K562 (cell line): ENCODE results near the gene CELSR1. TPM values are rescaled to one million over a fixed set of nuclear protein-coding genes. Genes with fewer than 3 reads are reported as not detected.

Experiments
- ATAC-seq: fragments of 200-7000 bp; cut with Tn5 transposase; 3 replicates; pipeline ENCODE4 v1.9.1; 2020; ENCODE audit warnings: moderate library complexity
- BruUV-seq: library from RNA; stranded (reverse); fragments of 400-500 nt; replicated peaks from 2 replicates; lab custom pipeline; 2021; lab: Mats Ljungman, UMichigan
- CTCF ChIA-PET: fragments of 300-600 bp; formaldehyde crosslinking; extraction: SDS; loops from one replicate; lab custom pipeline; 2021; ENCODE audit warnings: low intra/inter-chr PET ratio; lab: Yijun Ruan, JAX
- POLR2A ChIA-PET: fragments of 300-600, 350-650 bp; sonication (Branson Sonifier 250); formaldehyde crosslinking; extraction: SDS; loops from one replicate; lab custom pipeline; 2021; ENCODE audit warnings: antibody characterized with exemption, inconsistent platforms; lab: Yijun Ruan, JAX
- DNase-seq, 4 experiments: peaks; one replicate each; pipeline versions ENCODE4 v3.0.0 to v3.0.0-alpha.2; 2011 to 2018; ENCODE audit warnings: low spot score in 3 of 4, mixed read lengths in 3 of 4; ENCODE audit errors: extremely low read depth in 1 of 4
- FAIRE-seq: peaks from 2 replicates; lab custom pipeline; 2011; peaks lifted over from hg19 to GRCh38; lab: Jason Lieb, UNC
- H2AFZ ChIP-seq: 2 replicates; pipeline ENCODE4 v1.6.0; 2011; ENCODE audit warnings: low read depth, low read length, control low read depth, inconsistent platforms
- H3K27ac ChIP-seq: fragments of 200-600 bp; 3 replicates; pipeline ENCODE4 v1.8.0; 2011; ENCODE audit warnings: low read depth, mild to moderate bottlenecking, control low read depth, inconsistent platforms, low read length, moderate library complexity, mixed read lengths; ENCODE audit errors: extremely low read depth
- H3K27me3 ChIP-seq, 2 experiments: fragments of 300-600 bp in 1 of 2; 2 replicates in 1 of 2; 3 replicates in 1 of 2; pipeline versions ENCODE4 v1.6.0 to v1.8.0; 2011; ENCODE audit warnings: inconsistent platforms in 2 of 2, low read length in 2 of 2, mild to moderate bottlenecking in 1 of 2, mixed read lengths in 1 of 2, moderate library complexity in 1 of 2; ENCODE audit not compliant: control insufficient read depth in 2 of 2, insufficient read depth in 2 of 2
- H3K36me3 ChIP-seq: fragments of 300-600 bp; 3 replicates; pipeline ENCODE4 v1.8.0; 2011; ENCODE audit warnings: mild to moderate bottlenecking, low read length, inconsistent platforms; ENCODE audit not compliant: control insufficient read depth, insufficient read depth
- H3K4me1 ChIP-seq, 2 experiments: fragments of 200-600 bp in 1 of 2; replicated peaks in 1 of 2; 2 replicates in 1 of 2; 3 replicates in 1 of 2; pipeline versions ENCODE4 v1.5.1 to v1.8.0; 2011; ENCODE audit warnings: inconsistent platforms in 2 of 2, low read length in 2 of 2, mild to moderate bottlenecking in 1 of 2, mixed read lengths in 1 of 2, moderate library complexity in 1 of 2; ENCODE audit not compliant: control insufficient read depth in 2 of 2, insufficient read depth in 2 of 2
- H3K4me2 ChIP-seq: 2 replicates; pipeline ENCODE4 v1.6.1; 2011; ENCODE audit warnings: low read length, control low read depth, inconsistent platforms, mixed read lengths; ENCODE audit not compliant: insufficient read depth
- H3K4me3 ChIP-seq: fragments of 200-600 bp; sonication (generic), shearing (Covaris generic); 2 replicates; pipeline ENCODE4 v1.5.1; 2016; ENCODE audit warnings: control low read depth, inconsistent platforms
- H3K79me2 ChIP-seq: fragments of 200-600 bp; 3 replicates; pipeline ENCODE4 v1.8.0; 2011; ENCODE audit warnings: low read length, inconsistent platforms; ENCODE audit not compliant: control insufficient read depth, insufficient read depth
- H3K9ac ChIP-seq, 2 experiments: 2 replicates each; pipeline versions ENCODE4 v1.6.0 to v1.6.1; 2011; ENCODE audit warnings: low read depth in 2 of 2, low read length in 2 of 2, control low read depth in 1 of 2, inconsistent platforms in 1 of 2, mild to moderate bottlenecking in 1 of 2, mixed read lengths in 1 of 2; ENCODE audit not compliant: insufficient read depth in 1 of 2
- H3K9me1 ChIP-seq: one replicate; pipeline ENCODE4 v1.6.0; 2011; ENCODE audit warnings: inconsistent platforms, mild to moderate bottlenecking, low read length, moderate library complexity; ENCODE audit not compliant: control insufficient read depth, insufficient read depth
- H3K9me3 ChIP-seq: replicated peaks from 2 replicates; pipeline ENCODE4 v1.5.1; 2011; ENCODE audit warnings: low read depth, low read length, inconsistent platforms; ENCODE audit not compliant: control insufficient read depth, insufficient read depth
- H4K20me1 ChIP-seq: replicated peaks from 2 replicates; pipeline ENCODE4 v1.6.1; 2011; ENCODE audit warnings: low read length, inconsistent platforms, mixed read lengths; ENCODE audit not compliant: control insufficient read depth, insufficient read depth
- DMBX1 ChIP-seq: fragments of 250-450 bp; sonication (Bioruptor Pico); IDR thresholded peaks from 2 replicates; pipeline ENCODE4 v1.8.0; 2022; ENCODE audit warnings: inconsistent platforms, mild to moderate bottlenecking, moderate library complexity, borderline replicate concordance
- THRAP3 ChIP-seq: fragments of 450-650 bp; IDR thresholded peaks from 2 replicates; pipeline ENCODE4 v1.6.1; 2016; ENCODE audit warnings: mild to moderate bottlenecking, inconsistent platforms, borderline replicate concordance
- WGBS: fragments of 100-300 bp; shearing (Covaris generic); methylation state at CpG from one replicate; pipeline ENCODE4 v1.1.6; 2016; ENCODE audit warnings: low coverage, mixed read lengths; ENCODE audit not compliant: insufficient coverage; ENCODE audit errors: missing lambda C conversion rate; 5-methylcytosine and 5-hydroxymethylcytosine counted together
- in situ Hi-C: fragments of 300-500 bp; cut with MboI; formaldehyde crosslinking; loops from 4 replicates; pipeline ENCODE4 v1.15.0; 2018; ENCODE audit warnings: inconsistent platforms, mixed read lengths
- intact Hi-C: fragments of 100-400 bp; cut with micrococcal nuclease; formaldehyde crosslinking; loops from 2 replicates; pipeline ENCODE4 v1.14.2; 2022
- polyA plus RNA-seq, 8 experiments: library from polyadenylated mRNA; depleted of rRNA in 4 of 8; stranded (reverse) in 5 of 8; unstranded in 3 of 8; fragments of >200 nt; fragmentation: Nextera tagmentation in 2 of 8; fragmentation: Illumina TruSeq in 1 of 8; extraction: Ambion mirVana in 2 of 8; extraction: Trizol in 1 of 8; gene quantifications; 2 replicates each; pipeline versions ENCODE4 v1.2.1 to v1.2.3, GENCODE V29; 2011 to 2014; ENCODE audit warnings: inconsistent platforms in 1 of 8, missing spikeins in 1 of 8
- total RNA-seq, 7 experiments: library from RNA; depleted of rRNA in 6 of 7; stranded (reverse); fragments of >200 nt in 6 of 7; fragmentation: Illumina TruSeq in 2 of 7; extraction: Trizol in 2 of 7; gene quantifications; 2 replicates each; pipeline versions ENCODE4 v1.2.1 to v1.2.3, GENCODE V29; 2011 to 2021; ENCODE audit warnings: low replicate concordance in 1 of 7
- TF ChIP-seq, protein P1 (sequence below), 3 experiments: IDR thresholded peaks in 2 of 3; conservative IDR thresholded peaks in 1 of 3; 2 replicates each; pipeline ENCODE4 v1.5.1; 2011 to 2012; ENCODE audit warnings: low read length in 3 of 3, mild to moderate bottlenecking in 3 of 3, control low read depth in 2 of 3, improper control_type of control experiment in 1 of 3, inconsistent platforms in 1 of 3, low read depth in 1 of 3, mixed read lengths in 1 of 3, moderate library complexity in 1 of 3; ENCODE audit not compliant: insufficient read depth in 2 of 3
- TF ChIP-seq, protein P2 (sequence below): fragments of 250-450 bp; sonication (Bioruptor Pico); IDR thresholded peaks from 2 replicates; pipeline ENCODE4 v1.9.0; 2021; ENCODE audit warnings: mild to moderate bottlenecking, inconsistent platforms
- TF ChIP-seq, protein P3 (sequence below): sonication (generic); formaldehyde crosslinking; IDR thresholded peaks from 2 replicates; pipeline ENCODE4 v1.9.0; 2022; ENCODE audit warnings: mild to moderate bottlenecking, missing genetic modification reagents
- TF ChIP-seq, protein P4 (sequence below): fragments of 450-650 bp; IDR thresholded peaks from 2 replicates; pipeline ENCODE4 v1.6.1; 2016; ENCODE audit warnings: borderline replicate concordance

The CELSR1 gene
- total and polyA plus RNA-seq, 9 of the 15 experiments (the other 6 are each of a cell fraction or from before 2014, with no cell fraction given), result under 0.01 to 0.09 TPM; not detected in 7

DNA sequence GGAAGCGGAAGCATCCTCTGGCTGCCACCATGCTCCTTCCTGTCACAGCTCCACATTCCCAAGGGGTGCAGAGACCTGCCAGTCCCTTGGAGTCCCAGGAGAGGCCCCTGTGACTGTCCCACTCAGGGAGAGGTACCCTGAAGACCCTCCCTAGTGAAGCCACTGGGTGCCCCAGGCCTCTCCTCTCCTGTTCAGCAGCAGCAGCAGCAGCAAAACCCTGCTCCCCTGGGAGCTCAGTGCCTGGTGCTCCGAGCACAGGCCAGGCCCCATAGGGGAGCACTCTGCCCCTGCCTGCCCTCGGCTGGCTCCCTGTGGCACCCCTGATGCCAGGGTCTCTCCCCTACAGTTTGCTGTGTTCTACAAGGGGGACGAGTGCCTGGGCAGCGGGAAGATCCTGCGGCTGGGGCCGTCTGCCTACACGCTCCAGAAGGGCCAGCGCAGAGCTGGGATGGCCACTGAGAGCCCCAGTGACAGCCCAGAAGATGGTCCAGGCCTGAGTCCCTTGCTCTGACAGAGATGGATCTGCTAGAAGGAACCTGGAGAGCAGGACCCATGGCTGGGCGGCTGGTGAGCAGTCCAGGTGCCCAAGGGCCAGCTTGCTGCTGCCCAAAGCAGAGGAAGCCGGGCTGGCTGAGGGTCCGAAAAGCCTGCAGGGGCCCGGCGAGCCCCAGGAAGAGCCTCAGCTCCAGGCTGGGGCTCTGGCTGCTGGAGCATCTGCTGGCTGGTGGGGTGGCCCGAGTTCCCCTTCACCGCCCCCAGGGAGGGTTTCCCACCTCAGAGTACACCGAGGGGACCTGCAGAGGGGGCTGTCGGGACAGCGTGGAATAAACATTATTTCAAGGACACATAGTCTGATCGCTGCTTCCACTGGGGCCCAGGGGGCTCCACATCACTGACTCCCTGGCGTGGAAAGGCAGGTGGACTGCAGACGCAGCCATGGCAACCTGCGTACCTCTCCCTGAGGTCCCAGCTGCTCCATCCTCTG is 180.6 kb downstream of the CELSR1 start:
- Histone ChIP-seq H3K9ac (no peak overlapping the region), H3K4me2 (no peak overlapping the region), H3K4me1 (peaks cover 0 to 3% of the 10 kb centered on the region in 2 experiments; a peak in 2 of 5 replicates), H3K4me3 (no peak overlapping the region), H3K27ac (no peak overlapping the region), H3K79me2 (no peaks in the 10 kb centered on the region), H4K20me1 (peaks cover 3% of the 10 kb centered on the region; the same call in 1 of the 2 replicates), H3K9me1 (no peaks in the 10 kb centered on the region), H3K27me3 (peaks cover 2 to 5% of the 10 kb centered on the region in 2 experiments; a peak in 3 of 5 replicates), H3K9me3 (no peaks in the 10 kb centered on the region), H3K36me3 (peaks cover 39% of the 10 kb centered on the region; the same call in 2 of the 3 replicates), H2AFZ (no peak overlapping the region)
- TF ChIP-seq THRAP3 (no peak), DMBX1 (CRISPR knock-in tag) (no peak)
- TF ChIP-seq, protein P1, sequence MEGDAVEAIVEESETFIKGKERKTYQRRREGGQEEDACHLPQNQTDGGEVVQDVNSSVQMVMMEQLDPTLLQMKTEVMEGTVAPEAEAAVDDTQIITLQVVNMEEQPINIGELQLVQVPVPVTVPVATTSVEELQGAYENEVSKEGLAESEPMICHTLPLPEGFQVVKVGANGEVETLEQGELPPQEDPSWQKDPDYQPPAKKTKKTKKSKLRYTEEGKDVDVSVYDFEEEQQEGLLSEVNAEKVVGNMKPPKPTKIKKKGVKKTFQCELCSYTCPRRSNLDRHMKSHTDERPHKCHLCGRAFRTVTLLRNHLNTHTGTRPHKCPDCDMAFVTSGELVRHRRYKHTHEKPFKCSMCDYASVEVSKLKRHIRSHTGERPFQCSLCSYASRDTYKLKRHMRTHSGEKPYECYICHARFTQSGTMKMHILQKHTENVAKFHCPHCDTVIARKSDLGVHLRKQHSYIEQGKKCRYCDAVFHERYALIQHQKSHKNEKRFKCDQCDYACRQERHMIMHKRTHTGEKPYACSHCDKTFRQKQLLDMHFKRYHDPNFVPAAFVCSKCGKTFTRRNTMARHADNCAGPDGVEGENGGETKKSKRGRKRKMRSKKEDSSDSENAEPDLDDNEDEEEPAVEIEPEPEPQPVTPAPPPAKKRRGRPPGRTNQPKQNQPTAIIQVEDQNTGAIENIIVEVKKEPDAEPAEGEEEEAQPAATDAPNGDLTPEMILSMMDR (IDR thresholded peaks at IDR 0.05 in 2 of 3, conservative IDR thresholded peaks at IDR 0.05 in 1 of 3; ENCODE audit: insufficient read depth in 2 of 3, low read depth in 1 of 3, low read length in 3 of 3), result peak in 1 of 3 experiments; percentile 8; a peak in 1 of 6 replicates
- TF ChIP-seq, protein P2, sequence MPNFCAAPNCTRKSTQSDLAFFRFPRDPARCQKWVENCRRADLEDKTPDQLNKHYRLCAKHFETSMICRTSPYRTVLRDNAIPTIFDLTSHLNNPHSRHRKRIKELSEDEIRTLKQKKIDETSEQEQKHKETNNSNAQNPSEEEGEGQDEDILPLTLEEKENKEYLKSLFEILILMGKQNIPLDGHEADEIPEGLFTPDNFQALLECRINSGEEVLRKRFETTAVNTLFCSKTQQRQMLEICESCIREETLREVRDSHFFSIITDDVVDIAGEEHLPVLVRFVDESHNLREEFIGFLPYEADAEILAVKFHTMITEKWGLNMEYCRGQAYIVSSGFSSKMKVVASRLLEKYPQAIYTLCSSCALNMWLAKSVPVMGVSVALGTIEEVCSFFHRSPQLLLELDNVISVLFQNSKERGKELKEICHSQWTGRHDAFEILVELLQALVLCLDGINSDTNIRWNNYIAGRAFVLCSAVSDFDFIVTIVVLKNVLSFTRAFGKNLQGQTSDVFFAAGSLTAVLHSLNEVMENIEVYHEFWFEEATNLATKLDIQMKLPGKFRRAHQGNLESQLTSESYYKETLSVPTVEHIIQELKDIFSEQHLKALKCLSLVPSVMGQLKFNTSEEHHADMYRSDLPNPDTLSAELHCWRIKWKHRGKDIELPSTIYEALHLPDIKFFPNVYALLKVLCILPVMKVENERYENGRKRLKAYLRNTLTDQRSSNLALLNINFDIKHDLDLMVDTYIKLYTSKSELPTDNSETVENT, result no peak
- TF ChIP-seq, protein P3, sequence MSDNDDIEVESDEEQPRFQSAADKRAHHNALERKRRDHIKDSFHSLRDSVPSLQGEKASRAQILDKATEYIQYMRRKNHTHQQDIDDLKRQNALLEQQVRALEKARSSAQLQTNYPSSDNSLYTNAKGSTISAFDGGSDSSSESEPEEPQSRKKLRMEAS (CRISPR knock-in tag), result no peak
- TF ChIP-seq, protein P4, sequence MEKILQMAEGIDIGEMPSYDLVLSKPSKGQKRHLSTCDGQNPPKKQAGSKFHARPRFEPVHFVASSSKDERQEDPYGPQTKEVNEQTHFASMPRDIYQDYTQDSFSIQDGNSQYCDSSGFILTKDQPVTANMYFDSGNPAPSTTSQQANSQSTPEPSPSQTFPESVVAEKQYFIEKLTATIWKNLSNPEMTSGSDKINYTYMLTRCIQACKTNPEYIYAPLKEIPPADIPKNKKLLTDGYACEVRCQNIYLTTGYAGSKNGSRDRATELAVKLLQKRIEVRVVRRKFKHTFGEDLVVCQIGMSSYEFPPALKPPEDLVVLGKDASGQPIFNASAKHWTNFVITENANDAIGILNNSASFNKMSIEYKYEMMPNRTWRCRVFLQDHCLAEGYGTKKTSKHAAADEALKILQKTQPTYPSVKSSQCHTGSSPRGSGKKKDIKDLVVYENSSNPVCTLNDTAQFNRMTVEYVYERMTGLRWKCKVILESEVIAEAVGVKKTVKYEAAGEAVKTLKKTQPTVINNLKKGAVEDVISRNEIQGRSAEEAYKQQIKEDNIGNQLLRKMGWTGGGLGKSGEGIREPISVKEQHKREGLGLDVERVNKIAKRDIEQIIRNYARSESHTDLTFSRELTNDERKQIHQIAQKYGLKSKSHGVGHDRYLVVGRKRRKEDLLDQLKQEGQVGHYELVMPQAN, result no peak
- ATAC-seq (no peak; the same call in 2 of the 3 replicates), FAIRE-seq (no peak), DNase-seq (no peak)
- CTCF ChIA-PET, result interaction anchor here (0.5 to 0.6 kb wide), 2 partner anchors 34 to 184 kb away, joined by 3 read pairs; no protein-coding TSS in a partner anchor
- POLR2A ChIA-PET, result interaction anchor here (0.6 to 1.0 kb wide), 2 partner anchors 11 to 170 kb away, joined by 3 read pairs; no protein-coding TSS in a partner anchor
- intact Hi-C loops, result no loop called here
- BruUV-seq, result no TSS peak
- WGBS, result 74% methylated on average over 8 of the region's 23 CpGs
- in situ Hi-C loops, result no loop called here
